ENCODE measurements around the gene KNTC1.
"Not testable (repeated sequence)": the region's sequence is repeated elsewhere in the genome, so short reads cannot be mapped to it uniquely, and the experiment has no call there.

KNTC1 gene

GRCh38 chr12:122545855-122546254, 18.8 kb downstream of the KNTC1 start:
- no peak for FAIRE-seq
- no peak for DNase-seq (ENCODE audit: insufficient read length, low spot score)
- TF ChIP-seq SPI1 (IDR thresholded peaks at IDR 0.05; ENCODE audit: low read depth, low read length) = peak; percentile 61; the same call in 1 of the 2 replicates
- no peak for TF ChIP-seq POLR2AphosphoS5 (IDR thresholded peaks at IDR 0.05; ENCODE audit: low read depth, low read length)

- DNase-seq (ENCODE audit: insufficient read length, low spot score) (no peak), FAIRE-seq (peak; percentile 20)
These were observed 20.3 kb downstream of the KNTC1 start for GRCh38 chr12:122547330-122547729.

GRCh38 chr12:122558745-122559641, 31.9 kb downstream of the KNTC1 start:
- DNase-seq (ENCODE audit: insufficient read length, low spot score) (no peak), FAIRE-seq (peak; percentile 86)
- TF ChIP-seq PAX5 (IDR thresholded peaks at IDR 0.05; ENCODE audit: insufficient read depth, low read length, severe bottlenecking) (no peak), POLR2AphosphoS5 (IDR thresholded peaks at IDR 0.05; ENCODE audit: low read depth, low read length) (no peak), POLR2A (IDR thresholded peaks at IDR 0.05; ENCODE audit: low read depth, low read length) (no peak), POU2F2 (IDR thresholded peaks at IDR 0.05; ENCODE audit: low read depth, low read length) (peak; percentile 7; the same call in 1 of the 2 replicates)

More at GRCh38 chr12:122547330-122547729, 20.3 kb downstream of the KNTC1 start:
- TF ChIP-seq TAF1 (IDR thresholded peaks at IDR 0.05; ENCODE audit: low read depth, low read length) (no peak), POU2F2 (IDR thresholded peaks at IDR 0.05; ENCODE audit: low read depth, low read length) (no peak), POLR2A (IDR thresholded peaks at IDR 0.05; ENCODE audit: low read depth, low read length) (no peak), PAX5 (IDR thresholded peaks at IDR 0.05; ENCODE audit: insufficient read depth, low read length, severe bottlenecking) (no peak), SPI1 (IDR thresholded peaks at IDR 0.05; ENCODE audit: low read depth, low read length) (no peak; the same call in 1 of the 2 replicates), POLR2AphosphoS5 (IDR thresholded peaks at IDR 0.05; ENCODE audit: low read depth, low read length) (no peak)

- FAIRE-seq (peak; percentile 38), DNase-seq (ENCODE audit: insufficient read length, low spot score) (no peak)
- no peak for TF ChIP-seq POLR2A (IDR thresholded peaks at IDR 0.05; ENCODE audit: low read depth, low read length)
- TF ChIP-seq POU2F2 (IDR thresholded peaks at IDR 0.05; ENCODE audit: low read depth, low read length) = peak; percentile 29; the same call in 1 of the 2 replicates
These were observed 33.1 kb downstream of the KNTC1 start for GRCh38 chr12:122560138-122560537.

- FAIRE-seq (no peak), DNase-seq (ENCODE audit: insufficient read length, low spot score) (no peak)
- no peak for TF ChIP-seq POU2F2 (IDR thresholded peaks at IDR 0.05; ENCODE audit: low read depth, low read length)
These were observed 36.3 kb downstream of the KNTC1 start for GRCh38 chr12:122563361-122563760.

- not testable (repeated sequence) for FAIRE-seq; DNase-seq (ENCODE audit: insufficient read length, low spot score)
These were observed 39.8 kb downstream of the KNTC1 start for GRCh38 chr12:122566816-122567215.

GRCh38 chr12:122569288-122569687, 42.2 kb downstream of the KNTC1 start:
- TF ChIP-seq POLR2AphosphoS5 (IDR thresholded peaks at IDR 0.05; ENCODE audit: low read depth, low read length) (no peak), SPI1 (IDR thresholded peaks at IDR 0.05; ENCODE audit: low read depth, low read length) (no peak), TAF1 (IDR thresholded peaks at IDR 0.05; ENCODE audit: low read depth, low read length) (no peak)
- DNase-seq (ENCODE audit: insufficient read length, low spot score) (no peak), FAIRE-seq (no peak)

GRCh38 chr12:122570006-122570405, 43.0 kb downstream of the KNTC1 start:
- FAIRE-seq; DNase-seq (ENCODE audit: insufficient read length, low spot score): not testable (repeated sequence)

GRCh38 chr12:122571821-122572220, 44.8 kb downstream of the KNTC1 start:
- no peak for DNase-seq (ENCODE audit: insufficient read length, low spot score)
- FAIRE-seq = no peak
- no peak for TF ChIP-seq POLR2A (IDR thresholded peaks at IDR 0.05; ENCODE audit: low read depth, low read length)
- no peak for TF ChIP-seq SPI1 (IDR thresholded peaks at IDR 0.05; ENCODE audit: low read depth, low read length)
- TF ChIP-seq TAF1 (IDR thresholded peaks at IDR 0.05; ENCODE audit: low read depth, low read length) = no peak
- TF ChIP-seq POU2F2 (IDR thresholded peaks at IDR 0.05; ENCODE audit: low read depth, low read length) = no peak
- TF ChIP-seq POLR2AphosphoS5 (IDR thresholded peaks at IDR 0.05; ENCODE audit: low read depth, low read length) = no peak
- no peak for TF ChIP-seq PAX5 (IDR thresholded peaks at IDR 0.05; ENCODE audit: insufficient read depth, low read length, severe bottlenecking)

GRCh38 chr12:122583294-122583693, 56.2 kb downstream of the KNTC1 start:
- not testable (repeated sequence) for FAIRE-seq; DNase-seq (ENCODE audit: insufficient read length, low spot score)

GRCh38 chr12:122584177-122584863, 57.3 kb downstream of the KNTC1 start:
- TF ChIP-seq POU2F2 (IDR thresholded peaks at IDR 0.05; ENCODE audit: low read depth, low read length) (no peak), PAX5 (IDR thresholded peaks at IDR 0.05; ENCODE audit: insufficient read depth, low read length, severe bottlenecking) (no peak), SPI1 (IDR thresholded peaks at IDR 0.05; ENCODE audit: low read depth, low read length) (no peak), TAF1 (IDR thresholded peaks at IDR 0.05; ENCODE audit: low read depth, low read length) (no peak), POLR2A (IDR thresholded peaks at IDR 0.05; ENCODE audit: low read depth, low read length) (no peak), POLR2AphosphoS5 (IDR thresholded peaks at IDR 0.05; ENCODE audit: low read depth, low read length) (no peak)
- no peak for FAIRE-seq
- no peak for DNase-seq (ENCODE audit: insufficient read length, low spot score)

Measured in GM12891 (cell line).